ENCODE data around the gene GLT1D1.

Gene GLT1D1

DNA sequence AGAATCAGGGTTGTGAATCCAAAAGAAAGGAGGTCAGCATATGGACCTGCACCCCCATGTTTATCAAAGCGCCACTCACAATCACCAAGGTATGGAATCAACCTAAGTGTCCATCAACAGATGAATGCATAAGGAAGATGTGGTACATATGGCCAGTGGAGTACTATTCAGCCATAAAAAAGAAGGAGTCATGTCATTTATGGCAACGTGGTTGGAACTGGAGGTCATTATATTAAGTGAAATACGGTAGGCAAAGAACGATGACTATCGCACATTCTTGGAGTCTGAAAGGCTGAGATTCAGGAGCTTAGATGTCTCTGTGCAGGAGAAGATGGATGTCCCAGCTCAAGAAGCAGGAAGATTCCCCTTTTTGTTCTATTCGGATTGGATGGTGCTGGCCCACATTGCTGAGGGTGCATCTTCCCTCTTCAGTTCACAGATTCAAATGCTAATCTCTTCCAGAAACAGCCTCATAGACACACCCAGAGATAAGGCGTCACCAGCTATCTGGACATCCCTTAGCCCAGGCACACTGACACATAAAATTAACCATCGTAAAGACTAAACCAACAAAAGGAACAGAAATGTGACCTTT lies 108.1 kb downstream of the GLT1D1 start:
- no peak for DNase-seq (ENCODE audit: low read depth in 1 of 2, low spot score in 1 of 2)

DNA sequence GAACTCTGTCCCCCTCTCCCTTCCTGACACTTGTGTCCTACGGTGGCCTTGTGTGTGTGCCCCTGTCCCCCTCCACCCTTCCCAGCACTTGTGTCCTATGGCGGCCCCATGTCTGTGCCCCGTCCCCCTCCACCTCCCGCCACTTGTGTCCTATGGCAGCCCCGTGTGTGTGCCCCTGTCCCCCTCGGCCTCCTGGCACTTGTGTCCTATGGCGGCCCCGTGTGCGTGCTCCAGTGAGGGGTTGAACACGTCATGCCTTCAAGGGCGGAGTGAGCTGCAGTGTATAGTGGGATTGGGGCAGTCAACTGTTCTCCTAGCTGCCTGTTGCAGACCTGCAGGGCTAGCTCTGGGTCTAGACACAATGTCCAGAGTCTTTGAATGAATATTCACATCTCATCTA lies 108.7 kb downstream of the GLT1D1 start:
- no peak for DNase-seq (ENCODE audit: low read depth in 1 of 2, low spot score in 1 of 2)

DNA sequence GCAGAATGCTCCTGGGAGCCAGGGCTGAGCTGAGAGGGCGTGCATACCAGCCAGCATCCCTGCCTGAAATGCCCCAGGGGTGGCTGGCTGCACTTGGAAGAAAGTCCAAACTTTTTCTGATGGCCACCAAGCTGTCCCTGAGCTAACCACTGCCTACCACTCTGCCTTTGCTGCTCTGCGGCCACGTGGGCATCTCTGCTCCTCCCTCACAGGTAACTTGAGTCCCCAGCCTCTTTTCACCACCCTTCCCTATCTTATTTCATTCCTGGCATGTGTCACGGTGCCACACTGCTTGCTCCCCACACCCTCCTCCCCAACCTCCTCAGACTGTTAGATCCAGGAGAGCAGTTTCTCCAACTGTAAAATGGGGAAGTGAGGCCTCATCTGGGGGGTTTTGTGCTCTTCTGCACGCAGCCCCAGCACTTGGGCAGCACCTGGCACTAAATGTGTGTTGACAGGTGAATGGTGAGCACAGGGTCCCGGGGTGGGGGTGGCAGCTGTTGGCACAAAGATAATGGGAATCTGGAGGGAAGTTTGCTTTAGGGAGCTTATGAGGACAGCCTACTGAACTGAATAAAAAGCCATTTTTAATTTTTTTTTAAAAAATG lies 113.0 kb downstream of the GLT1D1 start:
- no peak for DNase-seq (ENCODE audit: low read depth in 1 of 2, low spot score in 1 of 2)

DNA sequence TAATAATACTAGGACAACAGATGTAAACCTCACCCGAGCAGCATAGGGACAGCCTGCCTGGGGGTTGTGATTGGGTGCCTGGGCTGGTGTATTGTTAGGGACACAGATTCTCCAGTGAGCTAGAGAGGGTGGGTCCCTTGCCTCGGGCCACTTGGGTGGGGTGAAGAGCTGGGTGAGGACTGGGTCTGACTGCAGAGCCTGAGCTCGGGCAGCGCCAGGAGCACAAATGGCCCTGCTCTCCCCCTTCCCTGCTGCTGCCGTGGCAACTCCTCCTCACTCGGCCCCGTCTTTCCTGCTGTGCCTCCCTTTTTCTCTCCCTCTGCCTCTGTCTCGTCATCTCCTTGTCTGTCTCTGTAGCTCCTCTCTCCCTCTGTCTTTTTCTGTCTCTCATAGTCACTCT lies 115.4 kb downstream of the GLT1D1 start:
- DNase-seq (ENCODE audit: low read depth in 1 of 2, low spot score in 1 of 2): no peak

DNA sequence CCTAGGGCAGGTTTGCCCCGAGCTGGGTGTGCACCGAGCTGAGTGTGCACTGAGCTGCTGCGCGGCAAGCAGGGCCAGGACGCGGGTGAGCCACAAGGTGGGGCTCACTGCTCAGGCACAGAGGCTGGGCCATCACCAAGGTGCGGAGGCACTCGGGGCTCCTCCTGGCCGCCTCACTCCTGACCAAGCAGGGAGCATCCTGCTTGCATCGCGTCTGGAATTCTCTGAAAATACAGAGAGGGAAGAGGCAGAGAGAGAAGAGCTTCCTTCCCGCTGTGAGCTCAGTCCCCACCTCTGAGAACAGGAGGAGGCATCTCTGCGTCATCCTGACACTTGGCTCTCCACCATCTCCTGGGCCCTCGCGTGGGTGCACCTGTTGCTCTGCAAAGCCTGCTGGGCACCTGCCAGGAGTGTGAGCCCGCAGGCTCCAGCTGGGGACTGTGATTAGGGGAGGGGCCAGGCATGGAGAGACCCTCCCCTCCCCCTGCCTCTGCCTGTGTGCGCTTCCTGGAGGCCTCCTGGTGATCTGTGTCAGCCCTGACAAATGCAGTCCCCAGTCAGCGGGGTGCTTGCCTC lies 116.3 kb downstream of the GLT1D1 start:
- DNase-seq (ENCODE audit: low read depth in 1 of 2, low spot score in 1 of 2): no peak

DNA sequence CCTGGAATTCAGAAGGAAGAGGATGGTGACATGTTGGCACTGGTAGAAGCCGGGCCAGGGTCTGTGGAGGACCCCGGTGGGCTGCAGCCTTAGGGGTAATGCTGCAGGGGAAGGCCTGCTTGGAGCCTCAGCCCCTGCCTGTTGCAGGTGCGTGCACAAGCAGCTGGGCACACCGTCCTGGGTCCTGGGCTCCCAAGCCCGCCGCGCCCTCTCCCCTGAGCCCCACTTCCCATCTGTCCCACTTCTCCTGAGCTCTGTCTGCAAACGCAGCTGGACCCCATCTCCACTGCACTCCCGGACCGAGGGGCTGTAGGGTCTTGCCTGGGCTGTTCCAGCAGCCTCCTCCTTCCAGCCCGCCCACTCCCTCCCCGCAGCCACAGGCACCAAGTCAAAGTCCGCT lies 116.8 kb downstream of the GLT1D1 start:
- no peak for DNase-seq (ENCODE audit: low read depth in 1 of 2, low spot score in 1 of 2)

DNA sequence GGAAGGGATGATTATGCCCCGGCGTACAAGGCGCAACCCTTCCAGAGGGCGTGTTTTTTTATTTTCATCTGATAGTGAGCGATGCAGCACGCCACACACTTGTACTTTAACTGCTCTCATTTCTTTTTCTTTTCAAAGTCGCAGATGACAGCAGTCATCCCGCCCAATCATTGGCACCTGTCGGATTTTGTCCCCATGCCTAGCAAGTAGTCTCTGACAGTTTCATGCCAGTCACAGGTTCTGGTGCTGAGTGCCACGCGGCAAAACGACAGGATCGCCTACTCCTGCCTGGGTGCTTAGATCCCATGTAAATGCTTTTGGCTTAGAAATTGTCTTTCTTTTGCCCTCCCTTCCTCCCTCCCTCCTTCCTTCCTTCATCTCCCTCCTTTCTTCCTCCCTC lies 117.7 kb downstream of the GLT1D1 start:
- no peak for DNase-seq (ENCODE audit: low read depth in 1 of 2, low spot score in 1 of 2)

DNA sequence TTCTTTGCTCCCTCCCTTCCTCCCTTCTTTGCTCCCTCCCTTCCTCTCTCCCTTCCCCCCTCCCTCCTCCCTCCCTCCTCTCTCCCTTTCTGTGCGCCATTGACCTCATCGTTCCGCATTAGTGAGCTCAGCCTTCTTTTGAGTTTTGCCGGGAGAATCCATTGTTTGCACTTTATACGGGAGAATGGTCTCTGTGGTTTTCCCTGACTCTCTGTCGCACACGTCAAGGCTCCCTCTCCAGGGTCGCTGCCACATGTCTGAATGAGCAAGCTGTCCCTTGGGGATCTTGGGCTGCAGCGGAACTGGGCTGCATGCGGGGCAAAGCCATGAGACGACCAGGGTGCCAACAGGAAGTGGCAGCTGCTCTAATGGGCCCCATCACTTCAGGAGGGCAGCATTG lies 118.5 kb downstream of the GLT1D1 start:
- DNase-seq (ENCODE audit: low read depth in 1 of 2, low spot score in 1 of 2): no peak

DNA sequence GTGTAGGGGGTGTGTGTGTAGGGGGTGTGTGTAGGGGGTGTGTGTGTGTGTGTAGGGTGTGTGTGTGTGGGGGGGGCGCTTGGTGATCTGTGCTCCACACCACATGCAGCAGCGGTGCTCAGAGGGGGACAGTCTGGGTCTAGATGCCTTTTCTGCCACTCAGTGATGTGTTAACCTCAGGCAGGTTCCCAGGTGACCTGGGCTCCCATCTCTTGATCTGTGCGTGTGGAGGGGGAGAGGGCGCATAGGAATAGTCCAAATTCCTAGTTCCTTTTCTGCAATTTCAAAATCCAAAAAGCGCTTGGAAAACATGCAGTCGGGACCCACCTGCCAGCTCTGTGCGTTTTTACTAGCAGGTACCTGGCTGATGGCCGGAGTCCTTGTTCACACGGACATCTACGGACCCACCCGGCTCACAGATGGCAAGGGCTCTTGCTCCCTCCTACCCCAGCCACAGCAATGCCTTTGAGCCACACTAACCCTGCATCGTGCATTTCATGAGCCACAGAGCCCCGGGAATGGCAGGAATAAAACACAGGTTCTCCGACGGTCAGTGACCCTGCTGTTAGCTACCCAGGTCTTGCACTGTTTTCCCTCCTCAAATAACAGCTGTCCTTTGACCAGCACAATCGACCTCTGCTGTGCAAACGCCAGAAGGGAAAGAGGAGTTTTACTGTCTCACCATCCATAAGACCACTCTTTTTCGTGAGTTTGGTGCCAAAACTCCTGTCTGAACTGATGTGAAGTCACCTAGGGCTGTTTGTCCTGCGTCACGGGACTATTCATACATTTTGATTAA lies 120.8 kb downstream of the GLT1D1 start:
- DNase-seq (ENCODE audit: low read depth in 1 of 2, low spot score in 1 of 2): no peak

DNA sequence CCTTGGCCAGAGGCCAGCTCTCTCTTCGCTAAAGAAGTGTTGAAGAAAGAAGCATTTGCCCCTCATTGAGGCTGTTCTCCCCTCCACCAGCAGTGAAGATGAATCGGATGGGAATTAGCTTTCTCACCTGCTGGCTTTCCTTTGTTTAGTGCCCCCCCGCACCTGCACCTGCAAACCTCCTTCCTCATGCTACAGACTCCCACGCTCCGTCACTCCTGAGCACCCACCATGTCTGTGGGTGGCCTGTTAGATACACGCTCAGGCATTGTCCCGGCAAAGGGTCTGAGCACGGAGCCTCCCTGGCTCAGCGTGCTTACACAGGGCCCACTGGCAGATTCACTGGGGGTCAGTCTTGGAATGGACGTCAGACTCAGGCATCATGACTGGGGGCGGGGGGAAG lies 121.6 kb downstream of the GLT1D1 start:
- DNase-seq (ENCODE audit: low read depth in 1 of 2, low spot score in 1 of 2): no peak

DNA sequence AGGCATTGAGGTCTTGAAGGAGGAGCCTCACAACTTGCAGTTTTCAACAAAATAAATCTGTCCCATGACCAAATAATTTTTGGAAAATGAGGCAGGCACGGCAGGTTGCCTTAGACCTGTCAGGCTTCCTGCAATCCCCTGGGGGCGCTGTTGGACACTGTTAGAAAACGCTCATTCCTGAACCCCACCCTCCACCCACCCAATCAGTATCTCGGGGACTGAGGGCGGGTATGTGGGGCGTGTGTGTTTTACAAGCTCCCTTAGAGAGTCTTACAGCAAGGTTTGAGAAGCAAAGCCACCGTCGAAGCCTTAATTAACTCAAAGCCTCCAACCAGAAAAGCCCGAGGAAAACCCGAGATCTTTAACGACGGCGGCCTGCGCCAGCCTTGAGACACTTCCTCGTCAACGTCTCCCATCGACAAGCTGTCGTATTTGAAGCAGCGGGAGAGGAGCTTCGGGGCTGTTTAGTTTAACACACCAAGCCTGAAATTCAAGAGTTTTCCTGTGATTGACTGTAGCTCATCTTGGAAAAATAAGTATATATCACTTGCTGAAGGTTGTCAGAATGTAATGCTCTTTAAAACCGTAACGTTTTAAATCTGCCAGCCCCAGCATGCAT lies 123.0 kb downstream of the GLT1D1 start:
- no peak for DNase-seq (ENCODE audit: low read depth in 1 of 2, low spot score in 1 of 2)

DNA sequence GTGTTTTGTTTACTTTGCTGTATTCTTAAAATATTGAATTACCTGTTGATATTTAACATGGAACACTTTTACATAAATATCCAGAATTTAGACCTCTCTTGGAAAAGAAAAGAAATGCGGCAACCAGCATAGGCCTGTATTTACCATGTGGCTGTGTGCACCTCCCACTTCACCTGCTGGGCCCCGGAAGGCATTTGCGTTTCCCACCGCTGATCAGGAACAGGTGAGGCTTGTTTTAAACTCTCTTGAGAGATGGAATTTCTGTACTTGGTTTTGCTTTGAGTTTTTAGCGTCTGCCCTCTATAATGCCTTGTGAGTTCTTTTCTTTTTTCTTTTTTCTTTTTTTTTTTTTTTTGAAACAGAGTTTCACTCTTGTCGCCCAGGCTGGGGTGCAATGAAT lies 124.2 kb downstream of the GLT1D1 start:
- DNase-seq (ENCODE audit: low read depth in 1 of 2, low spot score in 1 of 2): no peak

DNA sequence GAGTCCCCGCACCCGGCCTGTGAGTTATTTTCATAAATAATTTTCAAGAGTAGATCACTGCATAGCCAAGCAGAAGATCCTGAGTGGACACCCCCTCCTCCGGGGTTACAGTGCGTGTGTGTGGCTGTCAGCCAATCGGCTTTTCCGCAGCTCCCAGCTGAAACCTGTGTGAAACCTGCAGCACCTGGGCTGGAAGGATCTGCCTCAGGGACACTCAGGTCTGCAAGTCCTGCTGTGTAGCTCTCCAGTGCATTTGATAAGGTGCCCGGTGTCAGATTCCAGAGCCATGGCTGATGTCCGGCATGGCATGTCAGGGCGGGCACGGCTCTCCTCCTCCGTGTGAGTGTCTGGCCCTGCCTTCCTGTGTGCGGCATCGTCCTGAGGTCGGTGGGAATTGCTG lies 124.8 kb downstream of the GLT1D1 start:
- DNase-seq (ENCODE audit: low read depth in 1 of 2, low spot score in 1 of 2): no peak

DNA sequence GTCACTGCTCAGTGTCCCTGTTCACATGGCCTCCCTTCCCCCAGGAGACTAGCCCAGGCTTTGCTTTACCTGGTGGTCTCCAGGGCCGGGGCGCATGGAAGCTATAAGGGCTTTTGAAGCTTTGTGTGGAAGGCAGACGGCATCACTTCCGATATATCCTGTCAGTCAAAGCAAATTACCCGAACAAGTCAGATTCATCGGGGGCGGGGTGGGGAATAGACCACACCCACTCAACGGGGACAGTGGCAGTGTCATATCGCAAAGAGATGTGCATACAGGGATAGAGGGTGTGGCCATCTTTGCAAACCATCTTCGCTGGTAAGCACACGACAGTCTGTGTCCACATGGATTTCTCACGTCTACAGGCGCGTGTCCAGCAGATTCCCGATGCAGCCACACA lies 127.3 kb downstream of the GLT1D1 start:
- no peak for DNase-seq (ENCODE audit: low read depth in 1 of 2, low spot score in 1 of 2)

DNA sequence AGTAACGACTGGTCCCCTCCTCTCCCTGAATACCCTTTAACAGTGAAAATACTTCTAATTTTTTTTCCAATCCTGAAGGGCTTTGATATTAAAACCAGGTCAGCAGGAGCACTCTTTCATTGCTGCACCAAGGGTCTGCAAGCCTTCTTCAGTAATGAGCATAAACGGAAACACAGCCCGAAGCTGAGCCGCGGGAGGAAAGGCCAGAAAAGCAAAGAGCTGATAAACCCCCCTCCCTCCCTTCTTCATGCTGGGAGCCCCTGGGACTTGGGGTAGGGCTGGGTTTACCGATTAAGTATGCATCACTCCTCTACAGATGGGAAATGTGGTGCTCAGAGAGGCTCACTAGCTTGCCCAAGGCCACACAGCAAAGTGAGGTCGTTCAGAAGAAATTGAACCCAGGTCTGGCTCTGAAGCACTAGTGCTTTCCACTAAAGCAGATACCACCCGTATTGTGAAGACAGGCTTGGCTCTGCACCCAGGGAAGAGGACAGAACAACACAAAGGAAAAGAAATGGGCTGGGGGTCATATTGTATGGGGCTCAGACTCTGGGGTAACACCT lies 128.8 kb downstream of the GLT1D1 start:
- no peak for DNase-seq (ENCODE audit: low read depth in 1 of 2, low spot score in 1 of 2)

DNA sequence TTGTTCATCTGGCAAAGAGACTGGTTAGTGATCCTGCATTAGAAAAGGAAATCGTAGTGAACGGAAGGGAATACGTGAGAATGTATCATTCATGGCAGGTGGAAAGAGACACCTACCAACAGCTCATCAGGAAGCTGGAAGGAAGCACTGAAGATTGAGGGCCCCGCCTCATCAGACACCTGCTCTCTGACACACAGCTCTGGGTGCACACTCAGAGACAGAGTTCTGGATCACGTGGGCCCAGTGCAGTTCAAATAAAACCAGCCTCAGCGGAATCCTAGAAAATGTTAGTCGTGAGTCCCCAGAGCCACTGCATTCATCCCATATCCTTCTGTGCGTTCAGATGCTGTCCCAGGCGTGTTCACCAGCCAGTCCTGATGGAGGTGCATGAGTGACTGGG lies 129.7 kb downstream of the GLT1D1 start:
- DNase-seq (ENCODE audit: low read depth in 1 of 2, low spot score in 1 of 2): no peak

DNA sequence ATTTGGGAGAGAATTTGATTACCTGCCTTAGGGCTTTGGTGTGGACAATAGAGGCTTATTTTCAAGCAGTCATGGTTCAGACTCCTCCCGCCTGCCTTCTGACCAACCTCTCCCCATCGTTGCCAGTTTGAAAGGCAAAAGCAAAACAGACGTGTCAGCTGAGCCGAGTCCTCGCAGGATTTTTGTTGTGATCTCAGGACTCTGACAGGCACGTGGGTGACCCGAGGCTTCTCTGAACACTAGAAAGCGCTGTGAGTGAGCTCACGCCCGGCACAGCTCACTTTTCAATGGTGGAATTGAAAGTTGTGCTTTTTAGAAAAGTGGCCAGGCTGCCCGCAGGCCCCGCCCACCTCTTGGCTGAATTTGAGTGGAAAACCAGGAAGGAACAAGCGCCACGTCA lies 130.1 kb downstream of the GLT1D1 start:
- no peak for DNase-seq (ENCODE audit: low read depth in 1 of 2, low spot score in 1 of 2)

DNA sequence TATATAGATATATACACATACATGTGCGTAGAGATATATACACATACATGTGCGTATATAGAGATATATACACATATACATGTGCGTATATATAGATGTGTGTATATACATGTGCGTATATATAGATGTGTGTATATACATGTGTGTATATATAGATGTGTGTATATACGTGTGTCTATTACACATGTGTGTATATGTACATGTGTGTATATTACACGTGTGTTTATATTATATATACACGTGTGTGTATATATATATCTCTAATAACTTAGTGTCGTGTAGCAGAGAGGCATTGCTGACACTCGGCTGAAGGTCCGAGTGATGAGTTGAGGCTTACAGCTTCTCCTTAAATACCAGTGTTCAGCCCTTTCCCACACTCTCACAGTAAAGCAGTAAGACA lies 133.7 kb downstream of the GLT1D1 start:
- DNase-seq (ENCODE audit: low read depth in 1 of 2, low spot score in 1 of 2): no peak

DNA sequence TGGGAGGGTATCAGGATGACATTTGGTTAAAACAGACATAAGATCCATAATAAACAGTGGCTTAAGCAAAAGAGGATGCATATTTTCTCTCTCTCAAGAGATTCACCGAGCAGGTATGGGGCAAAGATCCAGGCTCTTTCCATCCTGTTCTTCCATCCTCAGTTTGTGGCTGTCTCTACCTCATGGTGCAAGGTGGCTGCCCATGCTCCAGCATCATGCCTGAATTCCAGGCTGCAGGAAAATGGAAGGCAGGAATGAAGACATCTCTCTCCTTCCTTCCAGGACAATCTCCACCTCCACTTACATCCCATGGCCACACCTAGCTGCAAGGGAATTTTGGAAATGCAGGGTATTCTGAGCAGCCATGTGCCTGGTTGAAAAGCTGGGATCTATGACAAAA lies 136.0 kb downstream of the GLT1D1 start:
- no peak for DNase-seq (ENCODE audit: low read depth in 1 of 2, low spot score in 1 of 2)

DNA sequence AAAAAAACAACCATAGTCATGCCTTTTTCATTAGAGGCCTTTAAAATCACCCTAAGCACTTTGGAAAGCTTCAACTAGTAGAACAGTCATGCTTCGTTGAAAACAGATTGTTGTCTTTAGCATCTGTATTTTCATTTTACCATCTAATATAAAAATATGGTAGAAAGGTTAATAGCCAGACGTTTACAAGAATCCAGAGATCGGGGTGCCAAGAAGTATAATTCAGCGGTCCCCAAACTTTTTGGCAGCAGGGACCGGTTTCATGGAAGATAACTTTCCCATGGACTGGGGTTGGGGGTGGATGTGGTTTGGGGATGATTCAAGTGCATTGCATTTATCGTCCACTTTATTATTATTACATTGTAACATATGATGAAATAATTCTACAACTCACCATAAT lies 138.4 kb downstream of the GLT1D1 start:
- DNase-seq (ENCODE audit: low read depth in 1 of 2, low spot score in 1 of 2): no peak

DNA sequence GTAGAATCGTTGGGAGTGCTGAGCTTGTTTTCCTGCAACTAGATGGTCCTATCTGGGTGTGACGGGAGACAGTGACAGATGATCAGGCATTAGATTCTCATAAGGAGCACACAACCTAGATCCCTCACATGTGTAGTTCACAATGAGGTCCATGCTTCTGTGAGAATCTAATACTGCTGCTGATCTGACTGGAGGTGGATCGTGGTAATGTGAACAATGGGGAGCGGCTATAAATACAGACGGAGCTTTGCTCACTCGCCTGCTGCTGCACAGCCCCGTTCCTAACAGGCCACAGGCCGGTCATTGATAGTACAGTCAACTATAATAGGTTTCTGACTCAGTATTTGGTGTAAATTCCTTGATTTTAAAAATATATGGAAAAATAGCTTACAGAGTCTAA lies 138.8 kb downstream of the GLT1D1 start:
- DNase-seq (ENCODE audit: low read depth in 1 of 2, low spot score in 1 of 2): no peak

DNA sequence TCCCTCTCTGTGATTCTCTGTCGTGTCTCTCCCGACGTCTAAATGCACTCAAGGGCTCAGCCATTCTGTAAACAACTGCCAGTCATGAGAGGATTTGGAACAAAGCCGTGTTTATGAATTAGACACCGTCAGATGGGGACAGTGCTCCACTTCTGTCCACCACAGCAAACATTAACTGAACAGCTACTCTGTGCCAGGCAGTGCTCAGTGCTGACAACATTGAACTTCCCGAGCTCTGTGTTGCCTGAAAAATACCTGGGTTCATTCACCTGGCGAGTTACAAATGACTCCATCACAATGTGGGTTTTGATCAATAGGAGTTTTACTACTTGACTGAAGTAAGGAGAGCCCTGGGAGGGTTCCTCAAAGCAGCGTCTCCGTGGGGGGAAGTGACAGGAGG lies 139.3 kb downstream of the GLT1D1 start:
- DNase-seq (ENCODE audit: low read depth in 1 of 2, low spot score in 1 of 2): no peak
